Astrocyte (in vitro differentiated cells and primary cell): ENCODE results near the gene B4GALT1.

Experiments used
- EZH2 ChIP-seq: IDR thresholded peaks from 2 replicates; pipeline ENCODE4 v1.6.1; 2012; ENCODE audit warnings: mild to moderate bottlenecking, low read length, inconsistent platforms; ENCODE audit not compliant: insufficient read depth
- TF ChIP-seq, protein P1 (sequence below): IDR thresholded peaks from 2 replicates; pipeline ENCODE4 v1.5.1; 2011; ENCODE audit warnings: low read depth, mild to moderate bottlenecking, inconsistent platforms, low read length, moderate library complexity; ENCODE audit not compliant: insufficient read depth

DNA sequence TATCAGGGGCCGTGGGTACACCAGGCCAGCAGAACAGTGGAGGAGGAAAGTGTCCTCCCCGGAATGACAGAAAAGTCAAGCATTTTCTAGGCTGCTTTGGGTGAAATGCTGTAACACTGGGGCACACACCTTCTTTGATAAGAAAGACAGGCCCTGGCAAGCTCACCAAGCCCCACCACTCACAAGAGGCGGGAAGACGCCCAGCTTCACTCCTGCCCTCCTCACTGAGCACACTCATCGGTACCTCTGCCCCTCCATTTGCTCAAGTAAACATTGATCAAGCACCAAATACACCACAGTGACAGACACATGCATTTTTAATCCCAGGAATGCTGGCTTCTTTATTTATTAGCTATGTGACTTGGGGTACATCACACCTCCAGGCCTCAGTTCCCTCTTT lies 43.1 kb downstream of the B4GALT1 start:
- TF ChIP-seq, protein P1, sequence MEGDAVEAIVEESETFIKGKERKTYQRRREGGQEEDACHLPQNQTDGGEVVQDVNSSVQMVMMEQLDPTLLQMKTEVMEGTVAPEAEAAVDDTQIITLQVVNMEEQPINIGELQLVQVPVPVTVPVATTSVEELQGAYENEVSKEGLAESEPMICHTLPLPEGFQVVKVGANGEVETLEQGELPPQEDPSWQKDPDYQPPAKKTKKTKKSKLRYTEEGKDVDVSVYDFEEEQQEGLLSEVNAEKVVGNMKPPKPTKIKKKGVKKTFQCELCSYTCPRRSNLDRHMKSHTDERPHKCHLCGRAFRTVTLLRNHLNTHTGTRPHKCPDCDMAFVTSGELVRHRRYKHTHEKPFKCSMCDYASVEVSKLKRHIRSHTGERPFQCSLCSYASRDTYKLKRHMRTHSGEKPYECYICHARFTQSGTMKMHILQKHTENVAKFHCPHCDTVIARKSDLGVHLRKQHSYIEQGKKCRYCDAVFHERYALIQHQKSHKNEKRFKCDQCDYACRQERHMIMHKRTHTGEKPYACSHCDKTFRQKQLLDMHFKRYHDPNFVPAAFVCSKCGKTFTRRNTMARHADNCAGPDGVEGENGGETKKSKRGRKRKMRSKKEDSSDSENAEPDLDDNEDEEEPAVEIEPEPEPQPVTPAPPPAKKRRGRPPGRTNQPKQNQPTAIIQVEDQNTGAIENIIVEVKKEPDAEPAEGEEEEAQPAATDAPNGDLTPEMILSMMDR = no peak
- no peak for TF ChIP-seq EZH2
